Mesothelial cell of epicardium (in vitro differentiated cells): Measurements from ENCODE around the gene SYNCRIP. TPM values are rescaled to one million over a fixed set of nuclear protein-coding genes. Genes with fewer than 3 reads are reported as not detected.
"Not testable (repeated sequence)": the region's sequence is repeated elsewhere in the genome, so short reads cannot be mapped to it uniquely, and the experiment has no call there.

Experiments
- DNase-seq, 2 experiments: peaks; one replicate each; pipeline ENCODE4 v3.0.0; 2021; ENCODE audit warnings: low spot score in 2 of 2; ENCODE audit not compliant: unreplicated experiment in 2 of 2
- H3K27ac Mint-ChIP-seq: 2 replicates; pipeline ENCODE4 v1.8.0; 2021; ENCODE audit warnings: mixed read lengths
- H3K27me3 Mint-ChIP-seq: 2 replicates; pipeline ENCODE4 v1.8.0; 2021; ENCODE audit warnings: low read depth, mixed read lengths
- H3K36me3 Mint-ChIP-seq: 2 replicates; pipeline ENCODE4 v1.8.0; 2021; ENCODE audit warnings: mixed read lengths
- H3K4me1 Mint-ChIP-seq: 2 replicates; pipeline ENCODE4 v1.8.0; 2021; ENCODE audit warnings: mixed read lengths
- H3K4me3 Mint-ChIP-seq: 2 replicates; pipeline ENCODE4 v1.8.0; 2021; ENCODE audit warnings: mild to moderate bottlenecking, moderate library complexity, mixed read lengths
- H3K9me3 Mint-ChIP-seq: 2 replicates; pipeline ENCODE4 v1.8.0; 2021; ENCODE audit warnings: mixed read lengths
- CTCF ChIP-seq: fragments of 200-600 bp; sonication (generic); IDR thresholded peaks from one replicate; pipeline ENCODE4 v1.5.0; 2021; ENCODE audit warnings: antibody characterized with exemption; ENCODE audit not compliant: unreplicated experiment
- total RNA-seq: library from RNA; stranded (reverse); gene quantifications from 3 replicates; pipeline ENCODE4 v1.2.1, GENCODE V29; 2021

The SYNCRIP gene
- total RNA-seq, 1 donor from 2014 or later: 129 TPM

DNA sequence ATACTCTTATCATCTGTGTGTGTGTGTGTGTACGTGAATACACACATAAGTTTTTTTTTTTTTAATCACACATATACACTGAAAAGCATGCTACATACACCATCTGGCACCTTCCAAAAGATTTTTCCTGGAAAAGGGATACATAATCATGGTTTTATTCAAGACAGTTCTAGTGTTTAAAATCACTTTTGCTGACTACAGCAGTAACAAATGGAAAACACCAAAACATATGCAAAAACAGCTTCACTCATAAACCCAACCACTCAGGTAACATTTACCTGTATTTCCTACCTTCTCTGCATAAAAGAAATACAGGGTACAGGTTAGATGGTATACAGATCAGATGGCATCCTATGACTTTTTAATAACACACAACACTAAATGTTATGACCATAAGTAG, 51.5 kb downstream of the SYNCRIP start:
- Mint-ChIP-seq H3K4me3 (no peak overlapping the region), H3K9me3 (peaks cover 21% of the 10 kb centered on the region), H3K4me1 (peaks cover 14% of the 10 kb centered on the region), H3K27me3 (no peaks in the 10 kb centered on the region), H3K27ac (no peak overlapping the region), H3K36me3 (peaks cover 21% of the 10 kb centered on the region)
- TF ChIP-seq CTCF: no peak
- no peak for DNase-seq

GRCh38 chr6:85585741-85586140, 56.9 kb downstream of the SYNCRIP start:
- H3K4me3 Mint-ChIP-seq: no peak overlapping the region
- peaks cover 66% of the 10 kb centered on the region for H3K9me3 Mint-ChIP-seq
- no peak for TF ChIP-seq CTCF
- no peak overlapping the region for H3K27ac Mint-ChIP-seq
- no peaks in the 10 kb centered on the region for H3K4me1 Mint-ChIP-seq
- H3K36me3 Mint-ChIP-seq: peaks cover 63% of the 10 kb centered on the region
- DNase-seq: no peak
- no peaks in the 10 kb centered on the region for H3K27me3 Mint-ChIP-seq

DNA sequence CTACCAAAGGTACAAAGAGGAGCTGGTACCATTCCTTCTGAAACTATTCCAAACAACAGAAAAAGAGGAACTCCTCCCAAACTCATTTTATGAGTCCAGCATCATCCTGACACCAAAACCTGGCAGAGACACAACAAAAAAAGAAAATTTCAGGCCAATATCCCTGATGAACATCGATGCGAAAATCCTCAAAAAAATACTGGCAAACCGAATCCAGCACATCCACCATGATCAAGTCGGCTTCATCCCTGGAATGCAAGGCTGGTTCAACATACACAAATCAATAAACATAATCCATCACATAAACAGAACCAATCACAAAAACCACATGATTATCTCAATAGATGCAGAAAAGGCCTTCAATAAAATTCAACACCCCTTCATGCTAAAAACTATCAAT, 59.9 kb downstream of the SYNCRIP start:
- not testable (repeated sequence) for H3K4me1 Mint-ChIP-seq, H3K4me3 Mint-ChIP-seq, DNase-seq, H3K27ac Mint-ChIP-seq, H3K27me3 Mint-ChIP-seq
- peaks cover 46% of the 10 kb centered on the region for H3K9me3 Mint-ChIP-seq
- peaks cover 50% of the 10 kb centered on the region for H3K36me3 Mint-ChIP-seq

- Mint-ChIP-seq H3K9me3 (peaks cover 46% of the 10 kb centered on the region), H3K4me1 (no peaks in the 10 kb centered on the region), H3K27me3 (no peaks in the 10 kb centered on the region), H3K36me3 (peaks cover 48% of the 10 kb centered on the region), H3K4me3 (no peak overlapping the region), H3K27ac (no peak overlapping the region)
- no peak for TF ChIP-seq CTCF
- no peak for DNase-seq
These were observed 61.1 kb downstream of the SYNCRIP start for GRCh38 chr6:85581572-85581971.

GRCh38 chr6:85580878-85581267, 61.8 kb downstream of the SYNCRIP start:
- no peak for TF ChIP-seq CTCF
- Mint-ChIP-seq H3K4me1 (no peaks in the 10 kb centered on the region), H3K27ac (no peak overlapping the region), H3K4me3 (no peak overlapping the region), H3K27me3 (no peaks in the 10 kb centered on the region), H3K9me3 (peaks cover 44% of the 10 kb centered on the region), H3K36me3 (peaks cover 45% of the 10 kb centered on the region)
- no peak for DNase-seq

- Mint-ChIP-seq H3K4me3 (no peak overlapping the region), H3K27ac (no peak overlapping the region), H3K4me1 (peaks cover 4% of the 10 kb centered on the region), H3K27me3 (no peaks in the 10 kb centered on the region), H3K9me3 (peaks cover 39% of the 10 kb centered on the region), H3K36me3 (peaks cover 42% of the 10 kb centered on the region)
- DNase-seq: no peak
- TF ChIP-seq CTCF: no peak
These were observed 62.4 kb downstream of the SYNCRIP start for GRCh38 chr6:85580118-85580877.
